ENCODE results near the gene KRT5.

The KRT5 gene

GRCh38 chr12:52515927-52516831 is 4.0 kb downstream of the KRT5 start:
- no peak for DNase-seq (ENCODE audit: low read depth, low spot score)
- no peak for TF ChIP-seq CTCF (IDR thresholded peaks at IDR 0.05; ENCODE audit: insufficient read depth, low read length, missing control alignments)
- CTCF ChIA-PET: interaction anchor here (0.7 to 7.5 kb wide), 5 partner anchors 8 to 364 kb away, joined by 3 to 48 read pairs (median 3); no protein-coding TSS in a partner anchor
- POLR2A ChIA-PET: no interaction called here
- no peak overlapping the region for H3K4me3 ChIP-seq (ENCODE audit: low read depth, low read length)

- POLR2A ChIA-PET: no interaction called here
- H3K4me3 ChIP-seq (ENCODE audit: low read depth, low read length): no peak overlapping the region
- no peak for DNase-seq (ENCODE audit: low read depth, low spot score)
Measured at GRCh38 chr12:52515319-52515646, 4.9 kb downstream of the KRT5 start.

GRCh38 chr12:52514471-52515318 is 5.5 kb downstream of the KRT5 start:
- CTCF ChIA-PET: interaction anchor here (0.7 to 1.8 kb wide), 3 partner anchors 8 to 18 kb away, joined by 3 to 5 read pairs (median 3); no protein-coding TSS in a partner anchor
- no peak for DNase-seq (ENCODE audit: low read depth, low spot score)
- TF ChIP-seq CTCF (IDR thresholded peaks at IDR 0.05; ENCODE audit: insufficient read depth, low read length, missing control alignments): no peak
- POLR2A ChIA-PET: no interaction called here
- H3K4me3 ChIP-seq (ENCODE audit: low read depth, low read length): no peak overlapping the region

More at GRCh38 chr12:52515319-52515646, 4.9 kb downstream of the KRT5 start:
- TF ChIP-seq CTCF (IDR thresholded peaks at IDR 0.05; ENCODE audit: insufficient read depth, low read length, missing control alignments): no peak
- CTCF ChIA-PET: interaction anchor here (0.7 to 1.8 kb wide), 2 partner anchors 9 to 15 kb away, joined by 3 to 5 read pairs; no protein-coding TSS in a partner anchor

GRCh38 chr12:52513736-52514135 is 6.5 kb downstream of the KRT5 start:
- TF ChIP-seq CTCF (IDR thresholded peaks at IDR 0.05; ENCODE audit: insufficient read depth, low read length, missing control alignments): no peak
- DNase-seq (ENCODE audit: low read depth, low spot score): no peak
- ChIA-PET POLR2A (no interaction called here), CTCF (interaction anchor here (1.0 to 1.8 kb wide), 2 partner anchors 7 to 17 kb away, joined by 3 to 5 read pairs; no protein-coding TSS in a partner anchor)
- no peak overlapping the region for H3K4me3 ChIP-seq (ENCODE audit: low read depth, low read length)

- no peak overlapping the region for H3K4me3 ChIP-seq (ENCODE audit: low read depth, low read length)
- TF ChIP-seq CTCF (IDR thresholded peaks at IDR 0.05; ENCODE audit: insufficient read depth, low read length, missing control alignments): no peak
- no peak for DNase-seq (ENCODE audit: low read depth, low spot score)
- ChIA-PET POLR2A (no interaction called here), CTCF (interaction anchor here (0.9 to 8.1 kb wide), 14 partner anchors 11 to 371 kb away, joined by 3 to 82 read pairs (median 8); partner anchors contain the start of genes KRT5 and KRT6A)
Measured at GRCh38 chr12:52508211-52508610, 12.0 kb downstream of the KRT5 start.
